ENCODE data around the gene MYCN.

MYCN gene

GRCh38 chr2:15975676-15976075, 35.3 kb downstream of the MYCN start:
- DNase-seq (ENCODE audit: low read depth, low spot score), result no peak

GRCh38 chr2:15976354-15976753, 36.0 kb downstream of the MYCN start:
- no peak for DNase-seq (ENCODE audit: low read depth, low spot score)

DNA sequence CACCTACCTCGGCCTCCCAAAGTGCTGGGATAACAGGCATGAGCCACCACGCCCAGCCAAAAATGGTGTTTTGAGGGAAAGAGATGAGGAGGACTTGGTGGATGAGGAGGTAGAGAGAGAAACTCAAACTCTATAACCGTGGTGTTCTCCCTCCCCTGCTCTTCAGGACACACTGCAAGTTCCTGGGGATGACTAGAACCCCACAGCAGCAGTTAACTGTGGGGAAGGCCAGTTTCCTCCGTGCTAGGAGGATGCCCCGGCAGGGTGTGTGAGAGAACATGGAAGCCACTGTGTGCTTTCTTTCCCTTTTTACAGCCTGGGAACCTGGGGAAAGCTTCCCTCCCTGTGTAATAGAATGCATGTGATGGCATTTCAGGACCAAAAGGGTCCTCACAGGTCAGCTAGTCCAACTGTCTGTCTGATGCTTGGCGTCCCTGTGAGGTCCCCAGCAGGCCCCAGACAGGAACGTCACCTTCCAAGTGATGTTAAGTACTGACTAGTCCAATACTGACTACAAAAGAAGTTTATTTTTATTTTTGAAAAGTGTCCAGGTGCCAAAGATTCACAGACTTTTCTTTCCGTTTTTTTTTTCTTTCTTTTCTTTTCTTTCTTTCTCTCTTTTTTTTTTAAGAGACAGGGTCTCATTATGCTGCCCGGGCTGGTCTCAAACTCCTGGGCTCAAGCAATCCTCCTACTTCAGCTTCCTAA, 38.9 kb downstream of the MYCN start:
- no peak for DNase-seq (ENCODE audit: low read depth, low spot score)

- no peak for DNase-seq (ENCODE audit: low read depth, low spot score)
Observed at GRCh38 chr2:15979759-15980604, 39.6 kb downstream of the MYCN start.

- peak; percentile 97 for DNase-seq (ENCODE audit: low read depth, low spot score)
Observed at GRCh38 chr2:15980605-15981098, 40.3 kb downstream of the MYCN start.

DNA sequence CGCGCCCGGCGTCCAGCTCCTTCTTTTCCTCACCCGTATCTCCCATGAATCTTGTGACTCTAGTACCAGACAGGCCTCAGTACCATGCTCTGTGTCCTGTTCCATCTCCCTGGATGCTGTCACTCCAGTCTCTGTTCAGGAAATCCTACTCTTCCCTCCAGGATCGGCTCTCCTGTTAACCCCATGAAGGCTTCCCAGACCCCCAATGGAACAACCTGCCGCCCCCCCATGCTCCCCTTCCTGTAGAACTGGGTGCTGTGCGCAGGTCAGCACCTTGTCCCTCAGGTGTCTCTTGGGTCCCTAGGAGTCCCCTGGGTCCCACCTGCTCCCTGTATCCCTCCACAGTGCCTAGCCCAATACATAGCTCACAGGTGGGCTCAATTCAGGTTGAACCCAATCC, 41.3 kb downstream of the MYCN start:
- DNase-seq (ENCODE audit: low read depth, low spot score), result no peak

- peak; percentile 80 for DNase-seq (ENCODE audit: low read depth, low spot score)
Observed at GRCh38 chr2:15982285-15983044, 42.1 kb downstream of the MYCN start.

- no peak for DNase-seq (ENCODE audit: low read depth, low spot score)
Observed at GRCh38 chr2:15983496-15983895, 43.1 kb downstream of the MYCN start.

- no peak for DNase-seq (ENCODE audit: low read depth, low spot score)
Observed at GRCh38 chr2:15984368-15985255, 44.3 kb downstream of the MYCN start.

DNA sequence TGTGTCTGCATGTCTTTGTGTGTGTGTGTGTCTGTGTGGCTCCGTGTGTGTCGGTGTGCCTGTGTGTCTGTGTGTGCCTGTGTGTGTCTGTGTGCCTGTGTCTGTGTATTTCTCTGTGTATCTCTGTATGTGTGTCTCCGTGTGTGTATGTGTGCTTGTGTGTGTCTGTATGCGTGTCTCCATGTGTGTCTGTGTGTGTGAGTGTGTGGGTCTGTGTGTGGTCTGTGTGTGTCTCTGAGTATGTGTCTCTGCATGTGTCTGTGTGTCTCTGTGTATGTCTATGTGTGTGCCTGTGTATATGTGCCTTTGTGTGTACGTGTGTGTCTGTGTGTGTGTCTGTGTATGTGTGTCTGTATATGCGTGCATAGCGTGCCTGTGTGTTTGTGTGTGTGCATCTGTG, 45.2 kb downstream of the MYCN start:
- DNase-seq (ENCODE audit: low read depth, low spot score), result no peak

GRCh38 chr2:15986068-15986560, 45.8 kb downstream of the MYCN start:
- DNase-seq (ENCODE audit: low read depth, low spot score), result peak; percentile 63

GRCh38 chr2:15986644-15987043, 46.3 kb downstream of the MYCN start:
- no peak for DNase-seq (ENCODE audit: low read depth, low spot score)

DNA sequence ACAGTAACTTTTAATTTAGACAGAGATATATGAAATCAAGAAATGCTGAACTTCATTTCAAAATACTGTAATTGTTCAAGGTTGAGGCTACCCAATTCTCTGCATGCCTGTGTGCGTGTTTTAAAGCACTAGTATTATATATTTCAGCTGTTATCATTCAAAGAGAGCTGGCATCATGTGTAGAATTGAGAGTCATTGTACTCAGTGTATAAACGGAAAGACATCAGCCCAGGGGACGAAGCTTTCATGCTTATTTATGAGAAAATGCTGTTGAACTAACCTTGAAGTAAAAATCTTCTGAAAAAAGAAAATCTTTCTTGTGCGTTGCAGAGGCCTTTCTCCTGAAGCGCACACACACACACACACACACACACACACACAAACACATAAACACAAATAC, 48.4 kb downstream of the MYCN start:
- DNase-seq (ENCODE audit: low read depth, low spot score), result no peak

GRCh38 chr2:15989559-15989958, 49.2 kb downstream of the MYCN start:
- peak; percentile 76 for DNase-seq (ENCODE audit: low read depth, low spot score)

DNA sequence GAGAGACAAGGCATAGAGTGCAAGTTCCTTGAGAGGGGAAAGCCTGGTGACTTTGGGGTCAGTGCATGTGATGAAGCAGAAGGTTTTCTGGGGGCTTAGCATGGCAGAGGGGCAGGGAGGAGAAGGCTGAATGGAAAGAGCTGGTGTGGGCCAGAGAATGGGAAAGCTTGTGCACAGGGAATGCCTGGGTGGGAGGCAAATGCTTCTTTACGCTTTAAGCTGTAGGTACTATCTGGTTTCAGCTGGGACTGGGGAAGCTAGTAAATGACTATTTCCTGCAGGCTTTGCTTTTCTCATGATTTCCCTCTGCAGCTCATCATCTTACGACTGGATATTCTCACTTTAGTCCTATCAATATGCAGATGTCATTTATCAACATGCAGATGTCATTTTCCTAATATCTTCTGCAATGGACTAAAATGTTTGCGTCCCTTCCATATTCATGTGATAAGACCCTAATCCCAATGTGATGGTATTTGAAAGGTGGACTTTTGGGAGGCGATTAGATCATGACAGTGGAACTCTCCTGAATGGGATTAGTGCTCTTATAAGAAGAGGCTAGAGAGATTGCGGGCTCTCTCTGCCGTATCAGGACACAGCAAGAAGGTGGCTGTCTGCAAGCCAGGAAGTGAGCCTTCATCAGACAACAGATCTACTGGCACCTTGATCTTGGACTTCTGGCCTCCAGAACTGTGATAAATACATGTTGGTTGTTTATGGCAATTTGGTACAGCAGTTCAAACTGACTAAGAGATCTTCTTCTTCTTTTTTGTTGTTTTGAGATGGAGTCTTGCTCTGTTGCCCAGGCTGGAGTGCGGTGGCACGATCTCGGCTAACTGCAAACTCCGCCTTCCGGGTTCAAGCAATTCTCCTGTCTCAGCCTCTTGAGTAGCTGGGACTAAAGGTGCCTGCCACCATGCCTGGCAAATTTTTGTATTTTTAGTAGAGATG, 50.1 kb downstream of the MYCN start:
- no peak for DNase-seq (ENCODE audit: low read depth, low spot score)

DNA sequence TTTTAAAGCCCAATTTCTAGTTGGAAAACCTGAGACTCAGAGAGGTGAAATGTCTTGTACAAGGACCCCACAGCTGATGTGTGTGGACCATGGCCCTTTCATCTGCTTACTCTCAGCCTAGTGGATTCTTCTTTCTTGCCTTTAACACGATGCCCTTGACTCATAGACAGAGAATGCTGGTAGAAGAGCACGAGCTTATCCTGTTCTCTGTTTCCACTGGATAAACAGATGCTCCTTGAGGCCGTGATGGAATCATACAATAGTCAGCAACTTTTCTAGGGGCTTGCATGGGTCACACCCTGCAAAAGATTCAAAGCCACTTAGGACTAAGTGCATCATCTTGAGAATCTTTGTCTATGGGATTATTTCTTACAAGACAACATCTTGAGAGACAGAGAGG, 50.9 kb downstream of the MYCN start:
- DNase-seq (ENCODE audit: low read depth, low spot score), result no peak

DNA sequence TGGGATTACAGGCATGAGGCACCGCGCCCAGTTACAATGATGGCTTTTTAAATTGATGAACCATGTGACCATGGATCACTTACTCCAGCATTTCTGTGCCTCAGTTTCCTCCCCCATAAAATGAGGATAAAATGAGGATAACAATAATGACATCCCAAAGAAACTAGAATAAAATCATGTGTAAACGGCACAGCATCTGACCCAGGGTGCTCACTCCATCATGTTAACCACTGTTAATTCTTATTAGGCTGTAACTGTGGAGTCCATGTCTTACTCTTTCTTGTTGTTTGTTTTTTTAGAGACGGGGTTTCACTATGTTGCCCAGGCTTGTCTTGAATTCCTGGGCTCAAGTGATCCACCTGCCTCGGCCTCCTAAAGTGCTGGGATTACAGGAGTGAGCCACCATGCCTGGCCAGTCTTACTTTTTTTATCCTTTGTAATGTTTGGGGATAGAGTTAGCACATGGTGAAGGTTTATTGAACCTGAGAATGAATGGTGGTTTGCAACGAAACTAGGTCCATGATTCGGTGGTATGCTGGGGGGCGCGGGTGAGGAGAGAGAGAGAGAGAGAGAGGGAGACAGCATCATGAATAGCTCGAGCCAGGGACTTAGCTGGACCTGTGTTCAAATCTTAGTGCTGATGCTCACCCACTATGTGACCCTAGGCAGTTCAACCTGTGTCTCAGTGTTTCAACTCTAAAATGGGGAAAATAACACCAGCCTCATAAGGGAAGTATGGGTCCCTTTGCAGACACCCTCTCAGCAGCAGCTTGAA, 52.3 kb downstream of the MYCN start:
- no peak for DNase-seq (ENCODE audit: low read depth, low spot score)

DNA sequence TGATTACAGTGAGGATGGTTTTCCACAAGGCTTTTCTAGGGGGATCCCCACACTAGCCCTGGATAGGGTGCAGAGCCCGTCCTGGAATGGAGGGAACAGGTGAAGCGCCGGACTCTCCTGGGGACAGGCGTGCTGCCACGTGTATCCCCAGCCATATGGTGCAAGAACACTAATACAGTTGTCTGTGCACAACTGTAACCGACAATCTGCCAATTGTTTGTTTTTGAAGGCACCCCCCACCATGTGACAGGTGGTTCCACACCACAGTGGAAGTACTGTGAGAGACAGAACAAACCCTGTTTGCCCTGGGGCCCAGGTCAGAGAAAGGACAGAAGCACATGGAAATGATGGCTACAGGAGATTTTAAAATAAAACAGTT, 52.9 kb downstream of the MYCN start:
- DNase-seq (ENCODE audit: low read depth, low spot score), result no peak

GRCh38 chr2:15993666-15994065, 53.3 kb downstream of the MYCN start:
- no peak for DNase-seq (ENCODE audit: low read depth, low spot score)
